C4-2B (cell line): ENCODE data around the gene MTRF1.

Experiments
- ZFX ChIP-seq: fragments of 450-650 bp; IDR thresholded peaks from 2 replicates; pipeline ENCODE4 v1.6.1; 2017
- TF ChIP-seq, protein P1 (sequence below): fragments of 450-650 bp; conservative IDR thresholded peaks from 2 replicates; pipeline ENCODE4 v1.5.1; 2017; ENCODE audit warnings: mild to moderate bottlenecking

DNA sequence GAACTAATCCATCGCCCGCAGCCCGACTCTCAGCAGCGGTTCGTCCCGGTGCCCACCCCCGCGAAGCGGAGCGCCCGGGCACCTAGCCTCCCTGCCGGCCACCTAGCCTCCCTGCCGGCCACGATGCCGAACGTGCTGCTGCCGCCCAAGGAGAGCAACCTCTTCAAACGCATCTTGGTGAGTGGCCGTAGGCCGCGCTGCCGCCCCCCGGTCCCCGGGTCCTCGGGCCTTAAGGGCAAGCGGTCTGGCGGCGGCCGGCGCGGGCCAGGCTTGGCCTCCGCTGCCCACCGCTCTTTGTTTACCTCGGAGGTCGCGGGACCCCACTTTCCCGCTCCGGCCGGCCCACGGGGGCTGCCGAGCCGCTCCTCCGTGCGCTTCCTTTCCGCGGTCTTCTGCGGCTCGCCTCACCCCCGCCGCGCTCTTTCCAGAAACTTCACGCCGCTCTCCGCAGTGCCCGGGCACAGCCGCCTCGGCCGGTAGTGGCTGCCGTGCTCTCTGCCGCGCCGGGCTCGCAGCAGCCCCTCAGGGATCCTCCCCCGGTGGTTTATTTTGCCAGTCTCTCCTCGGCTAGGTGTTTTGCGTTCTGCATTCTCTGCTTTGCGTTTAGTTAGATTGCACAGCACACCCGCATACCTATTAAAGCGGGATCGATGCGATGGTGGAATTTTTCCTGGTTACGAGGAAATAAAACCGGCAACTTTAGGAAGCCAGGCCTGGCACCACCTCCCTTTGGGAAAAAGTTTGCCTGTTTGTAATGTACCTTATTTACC, 48.2 kb upstream of the MTRF1 start:
- TF ChIP-seq, protein P1, sequence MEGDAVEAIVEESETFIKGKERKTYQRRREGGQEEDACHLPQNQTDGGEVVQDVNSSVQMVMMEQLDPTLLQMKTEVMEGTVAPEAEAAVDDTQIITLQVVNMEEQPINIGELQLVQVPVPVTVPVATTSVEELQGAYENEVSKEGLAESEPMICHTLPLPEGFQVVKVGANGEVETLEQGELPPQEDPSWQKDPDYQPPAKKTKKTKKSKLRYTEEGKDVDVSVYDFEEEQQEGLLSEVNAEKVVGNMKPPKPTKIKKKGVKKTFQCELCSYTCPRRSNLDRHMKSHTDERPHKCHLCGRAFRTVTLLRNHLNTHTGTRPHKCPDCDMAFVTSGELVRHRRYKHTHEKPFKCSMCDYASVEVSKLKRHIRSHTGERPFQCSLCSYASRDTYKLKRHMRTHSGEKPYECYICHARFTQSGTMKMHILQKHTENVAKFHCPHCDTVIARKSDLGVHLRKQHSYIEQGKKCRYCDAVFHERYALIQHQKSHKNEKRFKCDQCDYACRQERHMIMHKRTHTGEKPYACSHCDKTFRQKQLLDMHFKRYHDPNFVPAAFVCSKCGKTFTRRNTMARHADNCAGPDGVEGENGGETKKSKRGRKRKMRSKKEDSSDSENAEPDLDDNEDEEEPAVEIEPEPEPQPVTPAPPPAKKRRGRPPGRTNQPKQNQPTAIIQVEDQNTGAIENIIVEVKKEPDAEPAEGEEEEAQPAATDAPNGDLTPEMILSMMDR, result no peak
- peak; percentile 91 for TF ChIP-seq ZFX
